ENCODE measurements around the gene CNTNAP4. TPM values are rescaled to one million over a fixed set of nuclear protein-coding genes. Genes with fewer than 3 reads are reported as not detected.

Gene CNTNAP4
- total RNA-seq, 1 donor from 2014 or later = not detected

- Histone ChIP-seq H3K27ac (replicated peaks) (no peak overlapping the region), H3K4me3 (no peak overlapping the region), H3K27me3 (ENCODE audit: low read depth) (no peaks in the 10 kb centered on the region), H3K9me3 (replicated peaks) (no peaks in the 10 kb centered on the region), H3K4me1 (no peaks in the 10 kb centered on the region), H3K36me3 (no peaks in the 10 kb centered on the region)
- TF ChIP-seq CTCF (IDR thresholded peaks at IDR 0.05; ENCODE audit: borderline replicate concordance) = no peak
- intact Hi-C loops (cut with micrococcal nuclease) = no loop called here
- DNase-seq = no peak
Measured at GRCh38 chr16:76303637-76304314, 26.6 kb downstream of the CNTNAP4 start.

GRCh38 chr16:76309639-76310335 lies 32.6 kb downstream of the CNTNAP4 start:
- H3K27ac ChIP-seq (replicated peaks) = no peak overlapping the region
- DNase-seq = no peak
- H3K9me3 ChIP-seq (replicated peaks) = no peaks in the 10 kb centered on the region
- no peaks in the 10 kb centered on the region for H3K4me1 ChIP-seq
- H3K27me3 ChIP-seq (ENCODE audit: low read depth) = no peaks in the 10 kb centered on the region
- H3K36me3 ChIP-seq = no peaks in the 10 kb centered on the region
- intact Hi-C loops (cut with micrococcal nuclease) = no loop called here
- H3K4me3 ChIP-seq = no peak overlapping the region
- TF ChIP-seq CTCF (IDR thresholded peaks at IDR 0.05; ENCODE audit: borderline replicate concordance) = no peak

- H3K27me3 ChIP-seq (ENCODE audit: low read depth) = no peaks in the 10 kb centered on the region
- H3K36me3 ChIP-seq = no peaks in the 10 kb centered on the region
- H3K4me3 ChIP-seq = no peak overlapping the region
- no peaks in the 10 kb centered on the region for H3K4me1 ChIP-seq
- no peak for TF ChIP-seq CTCF (IDR thresholded peaks at IDR 0.05; ENCODE audit: borderline replicate concordance)
- no peak overlapping the region for H3K27ac ChIP-seq (replicated peaks)
- H3K9me3 ChIP-seq (replicated peaks) = no peaks in the 10 kb centered on the region
- DNase-seq = no peak
- intact Hi-C loops (cut with micrococcal nuclease) = no loop called here
Measured at GRCh38 chr16:76311260-76311659, 34.1 kb downstream of the CNTNAP4 start.

GRCh38 chr16:76318565-76318964 lies 41.4 kb downstream of the CNTNAP4 start:
- Histone ChIP-seq H3K9me3 (replicated peaks) (no peaks in the 10 kb centered on the region), H3K4me3 (no peak overlapping the region), H3K36me3 (no peaks in the 10 kb centered on the region), H3K27ac (replicated peaks) (no peak overlapping the region), H3K27me3 (ENCODE audit: low read depth) (no peaks in the 10 kb centered on the region), H3K4me1 (no peaks in the 10 kb centered on the region)
- TF ChIP-seq CTCF (IDR thresholded peaks at IDR 0.05; ENCODE audit: borderline replicate concordance) = no peak
- DNase-seq = no peak
- intact Hi-C loops (cut with micrococcal nuclease) = no loop called here

- Histone ChIP-seq H3K4me1 (no peaks in the 10 kb centered on the region), H3K27ac (replicated peaks) (no peak overlapping the region), H3K4me3 (no peak overlapping the region), H3K9me3 (replicated peaks) (no peaks in the 10 kb centered on the region), H3K36me3 (no peaks in the 10 kb centered on the region), H3K27me3 (ENCODE audit: low read depth) (no peaks in the 10 kb centered on the region)
- DNase-seq = no peak
- intact Hi-C loops (cut with micrococcal nuclease) = no loop called here
- TF ChIP-seq CTCF (IDR thresholded peaks at IDR 0.05; ENCODE audit: borderline replicate concordance) = no peak
Measured at GRCh38 chr16:76329106-76329505, 51.9 kb downstream of the CNTNAP4 start.
